Gastroesophageal sphincter (tissue), 4 donors: ENCODE results near the gene ATP2C2. TPM values are rescaled to one million over a fixed set of nuclear protein-coding genes. Genes with fewer than 3 reads are reported as not detected.

Experiments used
- ATAC-seq: fragments of 150-250 bp; one replicate; pipeline ENCODE4 v1.9.1; 2016; ENCODE audit warnings: mild to moderate bottlenecking, moderate library complexity
- H3K27ac ChIP-seq, 4 donors: fragments of 200-600 bp; sonication (generic) in 3 of 4; 1 replicate in 3 of 4; 2 replicates in 1 of 4; pipeline ENCODE4 v1.5.1; 2016 to 2019
- H3K27me3 ChIP-seq: fragments of 200-600 bp; sonication (generic); one replicate; pipeline ENCODE4 v1.5.1; 2019
- H3K36me3 ChIP-seq, 2 donors: fragments of 200-600 bp; sonication (generic); one replicate each; pipeline ENCODE4 v1.5.1; 2019; ENCODE audit warnings: control low read depth in 1 of 2
- H3K4me1 ChIP-seq, 3 donors: fragments of 200-600 bp; sonication (generic); 1 replicate in 2 of 3; 2 replicates in 1 of 3; pipeline ENCODE4 v1.5.1; 2016 to 2019; ENCODE audit warnings: control low read depth in 2 of 3
- H3K4me3 ChIP-seq, 2 donors: fragments of 200-600 bp; sonication (generic); one replicate each; pipeline ENCODE4 v1.5.1; 2019; ENCODE audit warnings: mild to moderate bottlenecking in 1 of 2, moderate library complexity in 1 of 2
- H3K9me3 ChIP-seq, 3 donors: fragments of 200-600 bp; sonication (generic); one replicate each; pipeline ENCODE4 v1.5.1; 2017 to 2019; ENCODE audit warnings: control low read depth in 2 of 3
- CTCF ChIP-seq, 4 experiments: fragments of 200-600 bp in 2 of 4; fragments of 450-650 bp in 2 of 4; sonication (generic) in 1 of 4; IDR thresholded peaks; one replicate each; pipeline ENCODE4 v1.5.1; 2017 to 2019; ENCODE audit warnings: antibody characterized with exemption in 4 of 4, mild to moderate bottlenecking in 2 of 4, moderate library complexity in 2 of 4
- EP300 ChIP-seq: sonication (generic); formaldehyde crosslinking; IDR thresholded peaks from one replicate; pipeline ENCODE4 v1.6.1; 2017; ENCODE audit warnings: antibody characterized with exemption, mild to moderate bottlenecking
- POLR2A ChIP-seq, 2 donors: fragments of 450-650 bp; IDR thresholded peaks; one replicate each; pipeline ENCODE4 v1.6.1; 2017; ENCODE audit warnings: antibody characterized with exemption in 2 of 2, mild to moderate bottlenecking in 2 of 2, moderate library complexity in 1 of 2
- POLR2AphosphoS5 ChIP-seq: sonication (generic); formaldehyde crosslinking; IDR thresholded peaks from one replicate; pipeline ENCODE4 v1.6.1; 2017; ENCODE audit warnings: antibody characterized with exemption
- WGBS, 2 donors: methylation state at CpG; one replicate each; pipeline ENCODE4 v1.1.5; 2018; ENCODE audit warnings: low coverage in 1 of 2; 5-methylcytosine and 5-hydroxymethylcytosine counted together
- total RNA-seq, 4 donors: library from RNA; depleted of rRNA; stranded (reverse); fragments of >200 nt; gene quantifications; one replicate each; pipeline ENCODE4 v1.1.0, GENCODE V29; 2016

Gene ATP2C2
- total RNA-seq, 4 donors from 2014 or later, result 0.13 to 1.3 (median 0.31) TPM; not detected in 1

DNA sequence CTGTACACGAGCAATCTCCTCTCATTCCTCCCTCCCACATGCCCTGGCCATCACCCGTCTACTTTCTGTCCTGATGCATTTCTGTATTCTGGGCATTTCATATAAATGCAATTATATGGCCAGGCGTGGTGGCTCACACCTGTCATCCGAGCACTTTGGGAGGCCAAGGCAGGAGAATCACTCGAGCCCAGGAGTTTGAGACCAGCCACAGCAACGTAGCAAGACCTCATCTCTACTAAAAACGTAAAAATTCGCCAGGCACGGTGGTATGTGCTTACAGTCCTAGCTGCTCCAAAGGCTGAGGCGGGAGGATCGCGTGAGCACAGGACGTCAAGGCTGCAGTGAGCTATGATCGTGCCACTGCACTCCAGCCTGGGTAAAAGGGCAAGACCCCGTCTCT lies 131.3 kb downstream of the ATP2C2 start:
- ATAC-seq, result no peak
- H3K9me3 ChIP-seq, result no peaks in the 10 kb centered on the region
- H3K4me1 ChIP-seq, result peaks cover 3 to 15% (median 7%) of the 10 kb centered on the region in 3 donors
- peaks cover 0 to 71% of the 10 kb centered on the region in 2 donors for H3K36me3 ChIP-seq
- no peaks in the 10 kb centered on the region for H3K27me3 ChIP-seq
- TF ChIP-seq POLR2A (IDR thresholded peaks at IDR 0.05) (no peak), CTCF (IDR thresholded peaks at IDR 0.05) (no peak), EP300 (no peak), POLR2AphosphoS5 (no peak)
- H3K27ac ChIP-seq, result no peak overlapping the region
- no peak overlapping the region for H3K4me3 ChIP-seq
- 86 to 88% methylated on average over 8 to 15 of the region's 15 CpGs for WGBS, 2 donors

GRCh38 chr16:84500531-84500930 lies 132.2 kb downstream of the ATP2C2 start:
- 84% methylated on average over 5 of the region's 13 CpGs; no CpG with 5 or more reads in 1 of the 2 donors for WGBS, 2 donors
- peaks cover 3 to 23% (median 14%) of the 10 kb centered on the region in 3 donors for H3K4me1 ChIP-seq
- TF ChIP-seq CTCF (IDR thresholded peaks at IDR 0.05) (no peak), POLR2AphosphoS5 (no peak), POLR2A (IDR thresholded peaks at IDR 0.05) (no peak), EP300 (no peak)
- H3K36me3 ChIP-seq, result peaks cover 0 to 62% of the 10 kb centered on the region in 2 donors
- no peaks in the 10 kb centered on the region for H3K27me3 ChIP-seq
- H3K9me3 ChIP-seq, result no peaks in the 10 kb centered on the region
- no peak for ATAC-seq
- H3K4me3 ChIP-seq, result no peak overlapping the region
- H3K27ac ChIP-seq, result no peak overlapping the region

GRCh38 chr16:84501077-84501735 lies 132.9 kb downstream of the ATP2C2 start:
- WGBS, 2 donors, result 78 to 92% methylated on average over 2 to 8 of the region's 12 CpGs
- no peaks in the 10 kb centered on the region for H3K27me3 ChIP-seq
- TF ChIP-seq EP300 (no peak), POLR2A (IDR thresholded peaks at IDR 0.05) (no peak), POLR2AphosphoS5 (no peak), CTCF (IDR thresholded peaks at IDR 0.05) (no peak)
- H3K9me3 ChIP-seq, result no peaks in the 10 kb centered on the region
- ATAC-seq, result no peak
- no peak overlapping the region for H3K27ac ChIP-seq
- H3K36me3 ChIP-seq, result peaks cover 0 to 55% of the 10 kb centered on the region in 2 donors
- H3K4me3 ChIP-seq, result no peak overlapping the region
- peaks cover 3 to 30% (median 18%) of the 10 kb centered on the region in 3 donors for H3K4me1 ChIP-seq

DNA sequence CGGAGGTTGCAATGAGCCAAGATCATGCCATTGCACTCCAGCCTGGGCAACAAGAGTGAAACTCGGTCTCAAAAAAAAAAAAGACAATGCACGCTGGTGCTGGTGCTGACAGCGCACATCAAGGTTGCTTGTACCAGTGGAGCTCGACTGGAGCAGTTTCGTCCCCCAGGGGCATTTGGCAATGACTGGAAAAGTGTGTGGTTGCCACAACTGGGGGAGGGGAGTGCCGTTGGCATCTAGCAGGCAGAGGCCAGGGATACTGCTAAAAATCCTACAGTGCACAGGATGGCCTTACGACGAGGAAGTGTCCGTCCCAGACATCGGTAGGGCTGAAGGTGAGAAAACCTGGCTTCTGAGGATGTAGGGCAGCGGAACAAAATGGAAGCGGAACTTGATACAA lies 133.7 kb downstream of the ATP2C2 start:
- TF ChIP-seq POLR2AphosphoS5, result no peak
- TF ChIP-seq CTCF (IDR thresholded peaks at IDR 0.05), result no peak
- TF ChIP-seq POLR2A (IDR thresholded peaks at IDR 0.05), result no peak
- no peak for TF ChIP-seq EP300
- Histone ChIP-seq H3K4me3 (no peak overlapping the region), H3K4me1 (peaks cover 3 to 35% (median 18%) of the 10 kb centered on the region in 3 donors), H3K36me3 (peaks cover 0 to 46% of the 10 kb centered on the region in 2 donors), H3K27me3 (no peaks in the 10 kb centered on the region), H3K9me3 (no peaks in the 10 kb centered on the region), H3K27ac (no peak overlapping the region)
- 95 to 97% methylated on average over 4 to 9 of the region's 13 CpGs for WGBS, 2 donors
- ATAC-seq, result no peak

- Histone ChIP-seq H3K27ac (no peak overlapping the region), H3K4me1 (peaks cover 3 to 35% (median 18%) of the 10 kb centered on the region in 3 donors)
- no peak for ATAC-seq
Observed at GRCh38 chr16:84502581-84502980, 134.2 kb downstream of the ATP2C2 start.

More at GRCh38 chr16:84502581-84502980, 134.2 kb downstream of the ATP2C2 start:
- WGBS, 2 donors, result 94 to 100% methylated on average over 2 to 6 of the region's 6 CpGs
- Histone ChIP-seq H3K4me3 (no peak overlapping the region), H3K9me3 (no peaks in the 10 kb centered on the region), H3K27me3 (no peaks in the 10 kb centered on the region), H3K36me3 (peaks cover 0 to 41% of the 10 kb centered on the region in 2 donors)
- no peak for TF ChIP-seq CTCF (IDR thresholded peaks at IDR 0.05)
- TF ChIP-seq POLR2A (IDR thresholded peaks at IDR 0.05), result no peak
- TF ChIP-seq EP300, result no peak
- no peak for TF ChIP-seq POLR2AphosphoS5
